ENCODE measurements around the gene RITA1.

Gene RITA1

DNA sequence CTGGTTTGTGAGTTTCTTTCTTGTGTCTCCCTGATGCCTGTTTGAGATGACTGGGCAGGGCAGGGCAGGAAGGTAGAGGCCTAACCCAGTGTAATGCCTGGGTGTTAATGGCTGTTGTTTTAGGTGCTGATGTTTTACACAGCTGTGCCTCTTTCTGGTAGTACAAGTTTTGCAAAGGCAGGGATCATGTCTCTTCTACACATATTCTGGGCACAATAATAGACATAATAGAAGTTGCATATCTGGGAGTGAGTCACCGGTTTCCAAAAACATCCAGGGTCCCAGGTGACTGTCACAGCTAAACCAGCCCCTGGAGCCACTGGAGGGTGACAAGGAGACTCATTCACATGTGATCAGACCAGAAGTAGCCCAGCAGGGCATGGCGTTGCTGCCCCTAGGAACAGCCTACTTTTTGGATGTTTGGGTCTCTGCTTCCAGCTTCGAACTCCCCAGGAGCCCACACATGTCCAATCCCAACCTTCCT is 53.8 kb downstream of the RITA1 start:
- peak overlapping the region in 1 of 2 experiments; percentile 54 for H2BK12ac ChIP-seq (ENCODE audit: low read length in 2 of 2)
- peak overlapping the region; percentile 40 for H3K9ac ChIP-seq (ENCODE audit: low read length)
- no peaks in the 10 kb centered on the region for H3K27me3 ChIP-seq (ENCODE audit: control insufficient read depth in 1 of 2, insufficient read depth in 1 of 2, low read length in 2 of 2)
- H4K91ac ChIP-seq (ENCODE audit: low read length): peak overlapping the region; percentile 9
- peak overlapping the region; percentile 62 for H2AK5ac ChIP-seq (ENCODE audit: low read length, severe bottlenecking)
- no peaks in the 10 kb centered on the region for H3K9me3 ChIP-seq (ENCODE audit: control insufficient read depth, low read length)
- no peak overlapping the region for H3K4me2 ChIP-seq (ENCODE audit: low read length, poor library complexity, severe bottlenecking)
- peak overlapping the region; percentile 7 for H3K27ac ChIP-seq (ENCODE audit: low read length, poor library complexity, severe bottlenecking)
- H3K4ac ChIP-seq (ENCODE audit: low read depth in 1 of 2, low read length in 2 of 2): no peak overlapping the region
- H3K18ac ChIP-seq (ENCODE audit: low read depth in 1 of 2, low read length in 2 of 2): no peak overlapping the region
- no peak overlapping the region for H3K14ac ChIP-seq (ENCODE audit: low read length in 2 of 2)
- H3K79me1 ChIP-seq (replicated peaks; ENCODE audit: low read length, poor library complexity, severe bottlenecking): peaks cover 3% of the 10 kb centered on the region
- 91% methylated on average over 2 of the region's 3 CpGs for WGBS
- no peak overlapping the region for H3K23ac ChIP-seq (ENCODE audit: low read length in 2 of 2)
- no peak overlapping the region for H2BK120ac ChIP-seq (ENCODE audit: low read depth, low read length)
- H3K36me3 ChIP-seq (ENCODE audit: control insufficient read depth in 1 of 2, insufficient read depth in 2 of 2, low read depth in 1 of 2, low read length in 2 of 2): peaks cover under 1 to 25% of the 10 kb centered on the region in 2 experiments
- no peak for DNase-seq
- H4K8ac ChIP-seq (ENCODE audit: low read length): no peak overlapping the region
- H2BK5ac ChIP-seq (ENCODE audit: low read depth, low read length, poor library complexity, severe bottlenecking): no peak overlapping the region
- peak overlapping the region; percentile 32 for H2BK15ac ChIP-seq (ENCODE audit: low read depth, poor library complexity, severe bottlenecking)
- no peak overlapping the region for H2AFZ ChIP-seq (ENCODE audit: low read depth, low read length)
- H3K4me3 ChIP-seq (ENCODE audit: insufficient read depth in 1 of 2, low read depth in 1 of 2, low read length in 2 of 2): peak overlapping the region in 1 of 2 experiments; percentile 12
- H3K4me1 ChIP-seq (ENCODE audit: control insufficient read depth, insufficient read depth, low read depth, low read length): peaks cover 48% of the 10 kb centered on the region

DNA sequence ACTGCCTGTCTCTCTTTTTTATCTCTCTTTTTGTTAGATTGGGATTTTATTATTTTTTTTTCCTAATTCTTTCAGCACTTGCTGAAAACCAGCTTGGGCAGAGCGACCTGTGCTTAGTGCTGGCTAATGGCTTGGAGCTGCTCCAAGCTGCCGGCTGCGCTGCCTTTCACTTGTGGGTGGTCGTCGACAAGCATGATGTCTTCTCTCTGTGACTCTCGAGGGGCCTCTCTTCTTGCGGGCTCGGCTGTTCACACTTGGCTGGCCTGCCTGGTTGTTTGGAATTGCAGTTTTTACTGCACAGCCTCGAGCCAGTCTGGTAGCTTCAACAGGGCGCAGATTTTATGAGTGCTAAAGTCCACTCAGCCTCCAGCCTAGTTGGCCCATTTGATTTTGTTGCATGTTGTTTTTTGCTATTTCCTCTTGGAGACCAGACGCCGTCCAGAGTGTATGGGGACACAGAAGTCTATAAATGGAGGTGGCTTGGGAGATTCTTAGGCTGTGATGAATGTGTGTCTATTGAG is 54.4 kb downstream of the RITA1 start:
- H3K4ac ChIP-seq (ENCODE audit: low read depth in 1 of 2, low read length in 2 of 2): peak overlapping the region in 1 of 2 experiments; percentile 37
- H3K27ac ChIP-seq (ENCODE audit: low read length, poor library complexity, severe bottlenecking): peak overlapping the region; percentile 21
- H3K18ac ChIP-seq (ENCODE audit: low read depth in 1 of 2, low read length in 2 of 2): no peak overlapping the region
- H3K9me3 ChIP-seq (ENCODE audit: control insufficient read depth, low read length): no peaks in the 10 kb centered on the region
- DNase-seq: peak; percentile 23
- H3K4me2 ChIP-seq (ENCODE audit: low read length, poor library complexity, severe bottlenecking): no peak overlapping the region
- peak overlapping the region; percentile 40 for H3K9ac ChIP-seq (ENCODE audit: low read length)
- H2BK15ac ChIP-seq (ENCODE audit: low read depth, poor library complexity, severe bottlenecking): peak overlapping the region; percentile 32
- 52% methylated on average over 12 of the region's 12 CpGs for WGBS
- no peak overlapping the region for H2BK5ac ChIP-seq (ENCODE audit: low read depth, low read length, poor library complexity, severe bottlenecking)
- no peak overlapping the region for H2AFZ ChIP-seq (ENCODE audit: low read depth, low read length)
- H3K36me3 ChIP-seq (ENCODE audit: control insufficient read depth in 1 of 2, insufficient read depth in 2 of 2, low read depth in 1 of 2, low read length in 2 of 2): peaks cover 0 to 23% of the 10 kb centered on the region in 2 experiments
- no peak overlapping the region for H3K23ac ChIP-seq (ENCODE audit: low read length in 2 of 2)
- peak overlapping the region; percentile 46 for H4K8ac ChIP-seq (ENCODE audit: low read length)
- peaks cover 3% of the 10 kb centered on the region for H3K79me1 ChIP-seq (replicated peaks; ENCODE audit: low read length, poor library complexity, severe bottlenecking)
- H2AK5ac ChIP-seq (ENCODE audit: low read length, severe bottlenecking): peak overlapping the region; percentile 70
- H3K14ac ChIP-seq (ENCODE audit: low read length in 2 of 2): no peak overlapping the region
- peak overlapping the region in 1 of 2 experiments; percentile 12 for H3K4me3 ChIP-seq (ENCODE audit: insufficient read depth in 1 of 2, low read depth in 1 of 2, low read length in 2 of 2)
- peak overlapping the region; percentile 48 to 49 for H2BK12ac ChIP-seq (ENCODE audit: low read length in 2 of 2)
- H2BK120ac ChIP-seq (ENCODE audit: low read depth, low read length): no peak overlapping the region
- peak overlapping the region; percentile 16 for H4K91ac ChIP-seq (ENCODE audit: low read length)
- H3K27me3 ChIP-seq (ENCODE audit: control insufficient read depth in 1 of 2, insufficient read depth in 1 of 2, low read length in 2 of 2): no peaks in the 10 kb centered on the region
- H3K4me1 ChIP-seq (ENCODE audit: control insufficient read depth, insufficient read depth, low read depth, low read length): peaks cover 49% of the 10 kb centered on the region

DNA sequence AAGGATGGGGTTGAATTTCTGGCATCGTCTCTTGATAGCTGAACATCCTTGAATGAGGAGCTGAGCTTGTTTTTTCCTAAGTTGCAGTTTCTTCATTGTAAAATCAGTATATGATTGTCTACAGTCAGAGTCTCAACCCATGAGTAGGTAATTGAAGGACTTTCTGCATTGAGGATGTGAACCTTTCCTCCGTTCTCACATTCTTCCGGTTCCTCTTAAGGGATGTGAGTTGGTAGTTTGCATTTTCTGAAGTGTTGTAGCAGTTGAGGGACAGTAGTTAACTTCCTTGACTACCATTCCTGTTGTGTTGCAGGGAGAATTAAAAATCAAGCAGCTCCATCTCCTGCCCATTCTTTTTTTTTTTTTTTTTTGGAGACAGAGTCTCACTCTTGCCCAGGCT is 54.9 kb downstream of the RITA1 start:
- Histone ChIP-seq H3K9me3 (ENCODE audit: control insufficient read depth, low read length) (no peaks in the 10 kb centered on the region), H2AFZ (ENCODE audit: low read depth, low read length) (no peak overlapping the region), H3K4me1 (ENCODE audit: control insufficient read depth, insufficient read depth, low read depth, low read length) (peaks cover 49% of the 10 kb centered on the region), H2BK5ac (ENCODE audit: low read depth, low read length, poor library complexity, severe bottlenecking) (no peak overlapping the region), H3K4me3 (ENCODE audit: insufficient read depth in 1 of 2, low read depth in 1 of 2, low read length in 2 of 2) (no peak overlapping the region), H3K18ac (ENCODE audit: low read depth in 1 of 2, low read length in 2 of 2) (no peak overlapping the region), H2BK120ac (ENCODE audit: low read depth, low read length) (no peak overlapping the region), H4K8ac (ENCODE audit: low read length) (no peak overlapping the region), H2AK5ac (ENCODE audit: low read length, severe bottlenecking) (no peak overlapping the region), H3K36me3 (ENCODE audit: control insufficient read depth in 1 of 2, insufficient read depth in 2 of 2, low read depth in 1 of 2, low read length in 2 of 2) (peaks cover 0 to 19% of the 10 kb centered on the region in 2 experiments), H2BK15ac (ENCODE audit: low read depth, poor library complexity, severe bottlenecking) (no peak overlapping the region), H3K14ac (ENCODE audit: low read length in 2 of 2) (no peak overlapping the region), H3K27me3 (ENCODE audit: control insufficient read depth in 1 of 2, insufficient read depth in 1 of 2, low read length in 2 of 2) (no peaks in the 10 kb centered on the region), H3K27ac (ENCODE audit: low read length, poor library complexity, severe bottlenecking) (no peak overlapping the region), H3K79me1 (replicated peaks; ENCODE audit: low read length, poor library complexity, severe bottlenecking) (peaks cover 3% of the 10 kb centered on the region), H3K4ac (ENCODE audit: low read depth in 1 of 2, low read length in 2 of 2) (no peak overlapping the region), H3K9ac (ENCODE audit: low read length) (no peak overlapping the region), H2BK12ac (ENCODE audit: low read length in 2 of 2) (peak overlapping the region in 1 of 2 experiments; percentile 49), H4K91ac (ENCODE audit: low read length) (no peak overlapping the region), H3K23ac (ENCODE audit: low read length in 2 of 2) (no peak overlapping the region), H3K4me2 (ENCODE audit: low read length, poor library complexity, severe bottlenecking) (no peak overlapping the region)
- no peak for DNase-seq
- WGBS: 88% methylated on average over 3 of the region's 3 CpGs

- no peak overlapping the region for H2BK120ac ChIP-seq (ENCODE audit: low read depth, low read length)
- peak overlapping the region; percentile 67 for H2BK15ac ChIP-seq (ENCODE audit: low read depth, poor library complexity, severe bottlenecking)
- no peak overlapping the region for H2AFZ ChIP-seq (ENCODE audit: low read depth, low read length)
- H3K23ac ChIP-seq (ENCODE audit: low read length in 2 of 2): peak overlapping the region in 1 of 2 experiments; percentile 2
- H2BK12ac ChIP-seq (ENCODE audit: low read length in 2 of 2): peak overlapping the region; percentile 4 to 92
- peak overlapping the region; percentile 94 for H4K91ac ChIP-seq (ENCODE audit: low read length)
- H3K4ac ChIP-seq (ENCODE audit: low read depth in 1 of 2, low read length in 2 of 2): peak overlapping the region in 1 of 2 experiments; percentile 42
- peak overlapping the region; percentile 54 for H2BK5ac ChIP-seq (ENCODE audit: low read depth, low read length, poor library complexity, severe bottlenecking)
- H3K79me1 ChIP-seq (replicated peaks; ENCODE audit: low read length, poor library complexity, severe bottlenecking): peaks cover 3% of the 10 kb centered on the region
- H3K27ac ChIP-seq (ENCODE audit: low read length, poor library complexity, severe bottlenecking): peak overlapping the region; percentile 91
- H3K9ac ChIP-seq (ENCODE audit: low read length): no peak overlapping the region
- peaks cover 0 to 19% of the 10 kb centered on the region in 2 experiments for H3K36me3 ChIP-seq (ENCODE audit: control insufficient read depth in 1 of 2, insufficient read depth in 2 of 2, low read depth in 1 of 2, low read length in 2 of 2)
- peak overlapping the region in 1 of 2 experiments; percentile 5 for H3K14ac ChIP-seq (ENCODE audit: low read length in 2 of 2)
- no peaks in the 10 kb centered on the region for H3K9me3 ChIP-seq (ENCODE audit: control insufficient read depth, low read length)
- H3K18ac ChIP-seq (ENCODE audit: low read depth in 1 of 2, low read length in 2 of 2): peak overlapping the region; percentile 46 to 86
- DNase-seq: peak; percentile 99
- no peak overlapping the region for H3K4me2 ChIP-seq (ENCODE audit: low read length, poor library complexity, severe bottlenecking)
- H2AK5ac ChIP-seq (ENCODE audit: low read length, severe bottlenecking): peak overlapping the region; percentile 25
- WGBS: 45% methylated on average over 11 of the region's 14 CpGs
- no peak overlapping the region for H3K4me3 ChIP-seq (ENCODE audit: insufficient read depth in 1 of 2, low read depth in 1 of 2, low read length in 2 of 2)
- H3K4me1 ChIP-seq (ENCODE audit: control insufficient read depth, insufficient read depth, low read depth, low read length): peaks cover 54% of the 10 kb centered on the region
- H4K8ac ChIP-seq (ENCODE audit: low read length): peak overlapping the region; percentile 14
- H3K27me3 ChIP-seq (ENCODE audit: control insufficient read depth in 1 of 2, insufficient read depth in 1 of 2, low read length in 2 of 2): no peaks in the 10 kb centered on the region
These were observed 55.9 kb downstream of the RITA1 start for GRCh38 chr12:113241191-113242025.

Measured in mesenchymal stem cell (in vitro differentiated cells and primary cell).